IPS-NIHi7 (cell line): Measurements from ENCODE around the gene CRNKL1.
A peak's percentile ranks its signal among the peaks of the same experiment; 100 is the strongest.

ENCODE experiments used
- DNase-seq: peaks from one replicate; pipeline ENCODE4 v3.0.0; 2012; ENCODE audit warnings: mixed read lengths; ENCODE audit errors: extremely low spot score

Gene CRNKL1

DNA sequence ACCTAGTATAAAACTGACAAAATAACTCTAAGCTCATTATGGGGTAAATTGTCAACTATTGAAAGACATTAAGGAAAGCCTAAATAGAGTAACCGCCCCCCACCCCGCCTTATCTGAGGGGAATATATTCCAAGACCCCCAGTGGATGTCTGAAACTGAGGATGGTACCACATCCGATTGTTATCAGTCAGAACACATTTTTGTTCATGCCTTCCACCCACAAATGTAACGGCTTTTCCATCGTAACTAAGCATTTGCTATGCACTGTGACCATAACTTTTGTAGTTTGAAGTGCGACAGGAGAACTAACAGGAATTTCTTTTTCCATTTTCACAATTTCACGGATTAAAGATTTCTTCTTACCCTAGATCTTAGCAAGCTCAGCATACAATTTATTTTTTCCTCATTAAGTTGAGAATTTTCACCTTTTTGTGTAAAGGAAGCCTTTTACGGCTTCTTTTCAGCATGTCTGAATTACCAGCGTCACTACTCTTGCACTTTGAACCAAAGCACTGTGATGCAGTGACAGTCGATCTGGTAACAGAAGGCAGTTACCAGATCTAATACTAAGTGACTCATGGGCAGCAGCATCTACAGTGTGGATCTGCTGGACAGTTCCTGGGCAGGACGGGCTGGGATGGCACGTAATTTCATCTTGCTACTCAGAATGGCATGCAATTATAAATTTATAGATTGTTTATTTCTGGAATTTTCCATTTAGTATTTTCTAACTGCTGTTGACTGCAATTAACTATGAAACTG is 11.9 kb upstream of the CRNKL1 start:
- DNase-seq = no peak

DNA sequence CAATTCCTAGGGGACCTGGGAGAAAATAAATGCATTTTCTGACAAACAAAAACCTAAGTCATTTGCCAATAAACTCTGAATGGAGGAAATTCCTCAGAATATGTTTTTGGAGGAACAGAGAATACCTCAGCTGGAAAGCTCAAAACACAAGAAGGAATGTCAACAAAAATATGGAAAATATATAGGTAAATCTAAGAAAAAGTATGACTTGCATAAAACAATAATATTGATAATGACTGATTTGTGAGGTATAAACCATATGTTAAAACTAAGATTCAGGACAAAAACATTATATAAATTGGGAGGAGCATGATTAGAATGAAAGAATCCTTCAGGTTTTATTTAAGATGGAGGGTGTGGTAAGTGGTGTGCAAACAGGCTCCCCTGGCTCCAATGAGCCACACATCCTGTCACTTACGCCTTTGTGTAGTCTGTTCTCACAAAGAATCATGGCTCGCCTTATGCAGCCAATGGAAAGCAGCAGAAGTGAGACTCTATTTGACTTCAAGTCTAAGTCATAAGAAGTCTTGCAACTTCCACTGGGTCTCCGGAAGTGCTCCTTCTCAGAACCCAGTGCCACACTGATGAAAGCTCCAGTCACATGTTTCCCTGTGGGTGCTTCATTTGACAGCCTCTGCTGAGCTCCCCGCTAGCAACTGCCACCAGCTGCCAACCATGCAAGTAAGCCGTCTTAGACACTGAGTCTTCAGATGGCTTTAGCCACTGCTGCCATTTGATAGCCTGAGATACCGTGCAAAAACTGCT is 8.2 kb upstream of the CRNKL1 start:
- no peak for DNase-seq

DNA sequence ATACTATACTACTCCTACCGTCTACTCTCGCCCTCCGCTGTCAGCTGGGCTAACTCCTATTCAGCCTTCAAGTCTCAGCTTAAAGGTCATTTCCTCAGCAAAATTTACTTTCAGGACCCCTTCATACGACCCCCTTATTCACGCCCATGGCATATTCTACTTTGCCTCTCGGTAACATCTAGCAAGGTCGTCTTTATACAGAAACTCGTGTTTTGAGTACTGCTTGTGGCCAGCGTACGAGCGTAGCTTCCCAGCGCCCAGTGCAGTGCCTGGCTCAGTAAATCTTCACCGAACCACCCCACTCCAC is 546 bp downstream of the CRNKL1 start:
- DNase-seq = no peak

DNA sequence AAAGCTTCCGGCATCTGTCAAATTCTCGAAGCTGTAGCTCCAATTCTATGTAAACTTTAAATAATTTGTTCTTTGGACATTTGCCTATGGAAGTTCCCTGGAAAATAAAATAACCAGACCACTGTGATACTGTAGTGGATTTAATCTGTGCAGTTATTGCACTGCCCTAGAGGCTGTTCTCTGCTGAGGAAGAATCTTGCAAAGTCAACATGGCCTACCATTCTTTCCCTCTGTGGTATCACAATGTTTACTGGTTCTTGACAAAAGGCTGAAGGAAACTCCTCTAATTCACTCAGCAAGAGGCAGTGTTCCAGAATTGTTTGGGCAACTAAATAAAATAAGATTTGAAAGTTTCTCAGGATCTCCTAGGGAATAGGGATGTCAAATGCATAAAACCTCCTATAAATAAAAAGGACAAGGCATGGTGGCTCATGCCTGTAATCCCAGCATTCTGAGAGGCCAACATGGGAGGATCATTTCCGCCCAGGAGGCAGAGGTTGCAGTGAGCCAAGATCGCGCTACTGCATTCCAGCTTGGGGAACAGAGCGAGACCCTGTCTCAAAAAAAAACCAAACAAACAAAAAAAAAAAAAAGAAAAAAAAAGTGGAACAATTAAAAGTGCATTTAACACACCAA is 12.4 kb downstream of the CRNKL1 start:
- DNase-seq = no peak

DNA sequence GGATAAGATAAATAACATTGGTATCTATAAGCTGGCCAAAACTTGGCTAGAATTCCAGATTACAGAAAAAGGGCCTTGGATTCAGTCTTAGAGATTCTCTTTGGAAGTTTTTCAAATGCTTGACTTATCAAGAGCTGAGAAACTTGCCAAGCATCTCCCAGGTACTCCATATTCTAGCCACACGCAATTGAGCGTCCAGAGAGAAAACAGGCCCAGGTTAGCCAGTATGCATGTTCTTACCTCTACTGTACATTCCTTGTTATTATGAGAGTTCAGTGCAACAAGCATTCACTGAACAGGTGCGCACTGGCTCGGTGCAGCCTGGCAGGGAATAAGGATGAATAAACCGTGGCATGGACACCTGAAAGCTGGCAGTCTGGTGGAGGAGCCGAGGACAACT is 13.7 kb downstream of the CRNKL1 start:
- DNase-seq = no peak

DNA sequence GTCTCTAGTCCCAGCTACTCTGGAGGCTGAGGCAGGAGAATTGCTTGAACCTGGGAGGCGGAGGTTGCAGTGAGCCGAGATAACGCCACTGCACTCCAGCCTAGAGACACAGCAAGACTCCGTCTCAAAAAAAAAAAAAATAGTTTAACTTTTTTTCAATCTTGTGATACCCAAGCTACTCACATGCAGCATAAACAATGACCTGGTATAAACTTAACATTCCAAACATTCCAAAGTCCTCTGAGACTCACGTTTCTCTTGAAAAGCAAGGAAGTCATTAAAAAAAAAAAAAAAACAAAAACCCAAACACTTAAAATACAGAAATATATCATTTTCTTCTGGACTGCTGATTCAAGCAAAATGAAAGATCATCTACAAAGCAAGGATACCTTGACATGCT is 14.3 kb downstream of the CRNKL1 start:
- no peak for DNase-seq

DNA sequence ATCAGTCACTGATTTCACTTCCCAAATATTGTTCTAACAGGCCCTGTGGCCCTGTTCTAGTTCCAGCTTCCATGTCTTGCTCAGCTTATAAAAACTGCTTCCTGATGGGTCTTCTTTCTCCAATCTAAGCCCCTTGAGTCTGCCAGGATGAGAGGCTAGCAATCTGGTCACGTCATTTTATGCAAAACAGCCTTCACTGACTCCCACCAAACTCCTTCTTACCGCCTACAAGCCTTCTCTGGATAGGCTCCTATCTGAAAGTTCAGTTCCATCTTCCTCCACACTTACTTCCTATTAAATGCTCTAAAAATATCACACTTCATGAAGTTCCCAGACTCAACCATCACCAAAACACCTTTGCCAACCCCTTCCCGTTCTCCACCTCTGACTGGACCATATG is 15.5 kb downstream of the CRNKL1 start:
- DNase-seq = no peak

DNA sequence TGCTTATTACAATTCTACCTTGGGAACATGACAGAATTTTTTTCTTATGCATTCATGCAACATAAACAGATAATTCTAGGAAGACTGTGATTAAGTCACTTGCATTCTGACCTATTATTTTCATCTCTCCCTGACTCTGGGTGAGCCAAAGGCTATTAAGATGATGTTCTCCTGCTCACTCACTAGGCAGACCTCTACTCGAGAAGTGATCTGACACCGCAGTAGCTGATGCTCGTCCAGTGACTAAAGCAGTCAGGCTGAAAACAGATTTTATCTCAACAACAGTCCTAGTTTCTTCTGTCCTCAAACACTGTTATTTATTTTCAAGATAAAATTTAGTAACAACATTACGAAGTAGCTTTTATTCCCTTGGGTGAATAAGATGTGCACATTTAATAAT is 17.8 kb downstream of the CRNKL1 start:
- DNase-seq = no peak

DNA sequence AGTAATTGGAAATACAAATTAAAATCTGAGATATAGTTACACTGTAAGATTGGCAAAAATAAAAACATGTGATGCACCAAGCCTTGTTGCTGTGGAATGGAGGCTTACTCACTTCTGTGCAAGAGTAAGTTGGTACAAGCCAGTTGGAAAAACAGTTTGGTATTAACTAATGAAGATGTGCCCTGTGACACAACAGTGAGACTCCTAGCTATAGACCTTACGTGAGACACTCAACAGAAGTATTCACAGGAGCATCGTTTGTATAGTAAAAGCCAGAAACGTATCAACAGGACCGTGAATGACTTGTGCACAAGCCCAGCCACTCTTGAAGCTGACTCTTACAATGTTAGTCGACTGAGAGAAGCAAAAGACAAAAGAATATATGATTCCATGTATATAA is 20.5 kb downstream of the CRNKL1 start:
- no peak for DNase-seq

DNA sequence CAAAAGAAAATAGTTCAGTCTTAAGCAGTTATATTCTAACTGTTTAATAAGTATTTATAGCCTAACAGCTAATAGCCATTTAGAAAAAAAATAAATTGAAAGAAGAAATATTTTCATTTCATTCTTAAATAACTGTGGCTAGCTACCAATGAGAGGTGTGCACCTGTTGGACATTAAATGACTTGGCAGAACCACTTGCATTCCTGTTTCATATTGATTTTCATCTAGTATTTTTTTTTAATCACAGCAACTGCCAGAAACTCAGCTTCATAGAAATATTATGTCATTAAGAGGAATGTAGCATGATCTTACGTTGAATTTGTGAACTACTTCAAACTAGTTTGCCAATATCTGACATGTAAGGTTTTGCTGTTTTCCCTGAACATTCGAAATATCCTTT is 25.0 kb downstream of the CRNKL1 start:
- no peak for DNase-seq

DNA sequence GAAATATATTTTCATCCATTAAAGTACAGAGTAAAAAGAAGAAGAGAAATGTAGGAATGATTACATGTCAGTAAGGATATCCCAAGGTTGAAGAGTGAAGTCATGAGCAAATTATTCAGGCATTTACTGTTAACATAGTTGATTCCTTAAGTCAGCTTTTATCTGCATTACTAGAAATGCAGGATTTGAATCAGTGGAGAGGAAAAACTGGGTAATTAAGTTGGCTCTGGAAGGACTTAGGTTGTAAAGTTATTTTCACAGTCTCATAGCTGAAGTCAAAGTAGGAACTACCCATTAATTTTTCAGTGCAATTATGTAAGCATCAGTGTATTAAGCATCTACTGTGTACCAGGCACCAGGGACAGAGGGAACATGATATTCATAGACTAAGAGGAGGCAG is 27.3 kb downstream of the CRNKL1 start:
- no peak for DNase-seq

DNA sequence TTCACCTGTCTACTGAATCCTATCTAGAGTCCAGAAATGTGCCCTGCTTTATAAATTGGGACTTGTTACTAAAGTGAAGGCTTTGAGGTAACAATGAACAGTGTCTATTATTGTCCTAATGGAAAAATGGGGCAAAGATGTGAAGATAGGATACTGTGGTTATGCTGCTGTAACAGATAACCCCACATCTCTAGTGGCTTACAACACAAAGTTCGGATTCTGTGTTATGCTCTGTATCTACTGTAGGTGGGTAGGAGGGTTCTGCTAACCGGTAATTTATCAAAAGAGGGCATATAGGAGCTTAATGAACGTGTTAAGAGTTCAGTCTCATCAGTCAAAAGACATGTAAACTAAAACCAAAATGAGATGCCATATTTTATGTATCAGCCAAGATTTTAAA is 28.9 kb downstream of the CRNKL1 start:
- no peak for DNase-seq

DNA sequence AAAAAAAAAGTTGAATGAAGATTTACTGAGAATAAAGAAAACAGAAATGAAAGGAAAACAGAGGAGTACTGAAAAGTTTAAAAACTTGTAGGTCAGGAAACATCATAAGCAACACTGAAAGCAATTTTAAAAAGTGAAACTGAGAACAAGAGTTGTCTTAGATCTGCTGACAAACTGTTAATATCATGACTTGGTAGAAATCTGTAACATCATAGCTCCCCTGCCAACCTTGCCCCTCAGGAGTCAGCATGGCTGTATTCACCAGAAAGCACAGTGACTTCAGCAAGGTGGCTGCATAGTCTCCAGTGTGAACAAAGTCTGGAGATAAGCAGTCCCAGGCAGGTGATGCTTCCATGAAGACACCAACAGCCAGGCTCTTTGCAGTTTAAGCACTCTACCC is 29.8 kb downstream of the CRNKL1 start:
- DNase-seq = no peak

DNA sequence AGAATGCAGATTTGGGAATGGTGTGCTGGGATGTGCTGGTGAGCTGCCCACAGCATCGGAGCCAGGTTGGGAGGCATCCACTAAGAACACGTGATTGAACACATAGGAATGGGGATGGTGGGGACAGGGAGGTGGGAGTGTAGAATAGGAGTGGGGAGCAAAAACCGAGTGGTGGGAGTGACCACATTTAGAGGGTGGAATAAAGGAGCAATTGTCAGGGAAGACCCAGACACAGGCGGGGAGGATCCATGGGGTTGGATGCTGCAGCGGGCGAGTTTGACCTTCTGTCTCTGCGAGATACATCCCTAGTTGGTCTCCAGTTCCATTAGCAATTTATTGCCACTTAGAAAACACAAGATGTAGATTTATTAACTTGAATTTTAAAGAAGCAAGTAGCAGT is 30.4 kb downstream of the CRNKL1 start:
- DNase-seq = no peak

DNA sequence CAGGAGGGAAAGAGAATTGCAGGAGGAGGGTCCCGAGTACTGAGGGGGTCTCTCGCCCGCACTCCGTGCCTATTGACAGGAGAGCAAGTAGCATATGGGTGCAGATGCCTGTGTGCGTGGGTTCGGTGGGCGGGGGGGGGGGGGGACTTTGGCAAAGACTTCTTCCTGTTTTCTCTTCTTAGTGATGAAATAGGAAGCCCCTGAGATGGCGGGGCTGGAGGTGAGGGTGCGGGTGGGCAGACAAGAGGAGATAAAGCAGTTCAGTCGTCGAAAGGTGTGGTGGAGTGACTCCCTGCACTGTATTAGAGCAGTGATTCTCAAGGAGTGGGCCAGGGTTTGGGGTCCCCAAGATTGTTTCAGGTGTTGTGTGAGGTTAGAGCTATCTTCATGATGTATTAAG is 31.4 kb downstream of the CRNKL1 start:
- no peak for DNase-seq

DNA sequence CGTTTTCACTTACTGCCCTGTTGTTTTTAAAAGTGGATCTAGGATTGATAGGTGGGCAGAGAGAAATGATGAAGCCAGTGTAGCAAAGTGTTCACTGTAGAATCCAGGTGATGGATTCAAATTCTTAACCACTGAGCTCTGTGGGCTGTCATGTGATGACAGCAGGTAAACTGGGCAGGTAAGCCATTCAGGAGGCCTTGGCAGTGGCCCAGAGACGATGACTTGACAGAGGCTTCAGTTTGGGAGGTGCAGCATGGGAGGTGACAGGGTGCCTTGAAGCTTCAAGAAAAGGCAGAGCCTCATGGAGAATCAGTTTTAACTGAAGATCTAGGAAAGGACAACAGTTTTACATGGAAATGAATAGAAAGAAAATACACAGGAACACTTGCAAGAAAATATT is 33.1 kb downstream of the CRNKL1 start:
- DNase-seq = no peak

DNA sequence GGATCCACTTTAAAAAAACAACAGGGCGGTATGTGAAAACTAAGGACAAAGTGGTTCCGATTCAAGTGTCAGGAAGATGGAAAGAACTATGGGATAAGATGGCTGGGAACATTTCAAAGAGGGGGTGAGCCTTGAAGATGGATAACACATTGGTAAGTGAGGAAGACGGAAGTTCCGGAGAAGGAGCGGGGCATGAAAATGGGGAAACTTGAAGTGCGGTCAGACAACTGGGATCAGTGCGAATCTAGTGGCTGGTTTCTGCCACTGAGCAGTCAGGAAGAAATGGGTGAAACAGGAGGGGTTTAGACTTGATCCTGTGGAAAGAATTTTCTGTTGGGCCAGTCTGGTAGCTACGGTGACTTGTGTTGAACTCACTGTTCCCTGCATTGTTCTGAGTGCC is 33.9 kb downstream of the CRNKL1 start:
- DNase-seq = no peak

DNA sequence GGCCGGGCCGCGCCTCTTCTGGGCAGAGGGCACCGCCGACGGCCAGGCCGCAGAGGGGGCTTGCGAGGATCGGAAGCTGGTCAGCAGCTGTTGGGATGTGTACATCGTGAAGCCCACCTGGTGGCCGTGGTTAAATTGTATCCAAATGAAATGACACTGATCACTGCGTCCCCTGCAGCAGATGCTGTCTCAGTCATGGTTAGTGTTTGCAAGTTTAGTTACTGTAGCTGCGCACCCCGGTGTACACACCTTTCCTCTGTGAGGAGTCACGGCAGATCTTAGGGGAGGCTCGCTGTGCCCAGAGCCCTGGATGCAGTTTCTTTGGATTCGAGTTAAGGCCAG is 34.5 kb downstream of the CRNKL1 start:
- DNase-seq = peak; percentile 22

DNA sequence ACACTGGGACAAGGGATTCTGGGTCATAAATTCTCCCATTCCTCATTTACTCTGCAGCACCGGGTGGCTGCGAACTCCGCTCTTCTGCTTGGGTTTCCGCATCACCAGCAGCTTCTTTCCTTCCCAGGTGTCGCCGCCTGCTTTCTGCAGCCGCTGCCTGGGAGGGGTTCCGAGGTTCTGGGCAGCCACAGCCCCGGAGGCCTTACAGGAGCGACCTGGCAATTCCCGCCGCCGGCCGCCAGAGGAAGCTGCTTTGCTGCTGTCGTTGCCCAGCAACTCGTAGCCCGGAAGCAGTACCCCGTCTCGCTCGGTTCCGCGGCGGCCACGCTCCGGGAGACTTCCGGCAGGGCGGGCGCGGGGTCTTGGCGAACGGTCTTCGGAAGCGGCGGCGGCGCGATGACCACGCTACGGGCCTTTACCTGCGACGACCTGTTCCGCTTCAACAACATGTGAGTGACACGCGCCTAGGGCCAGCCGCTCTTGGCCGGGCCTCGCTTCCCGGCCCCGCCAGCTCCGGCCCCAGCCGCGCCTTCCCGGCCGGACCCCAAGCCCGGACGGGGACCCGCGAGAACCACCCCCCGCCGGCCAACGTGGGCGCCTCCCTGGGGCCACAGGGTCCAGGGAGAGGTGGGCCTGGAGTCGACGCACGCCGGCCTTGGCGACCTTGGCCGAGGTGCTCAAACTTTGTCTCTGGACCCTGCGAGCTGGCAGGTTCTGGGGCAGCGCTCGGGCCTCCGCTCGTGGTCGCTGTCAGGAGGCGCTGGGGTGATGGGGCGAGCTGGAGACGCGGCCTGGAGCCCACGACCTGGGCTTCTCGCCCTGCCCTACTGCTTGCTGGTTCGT is 35.0 kb downstream of the CRNKL1 start, which contains the start of gene NAA20:
TSS of gene NAA20 (plus strand) at position 362 of the 843 bp plus-strand sequence. CDS start at position 397, 35 bp downstream.
- peak; percentile 98 for DNase-seq

DNA sequence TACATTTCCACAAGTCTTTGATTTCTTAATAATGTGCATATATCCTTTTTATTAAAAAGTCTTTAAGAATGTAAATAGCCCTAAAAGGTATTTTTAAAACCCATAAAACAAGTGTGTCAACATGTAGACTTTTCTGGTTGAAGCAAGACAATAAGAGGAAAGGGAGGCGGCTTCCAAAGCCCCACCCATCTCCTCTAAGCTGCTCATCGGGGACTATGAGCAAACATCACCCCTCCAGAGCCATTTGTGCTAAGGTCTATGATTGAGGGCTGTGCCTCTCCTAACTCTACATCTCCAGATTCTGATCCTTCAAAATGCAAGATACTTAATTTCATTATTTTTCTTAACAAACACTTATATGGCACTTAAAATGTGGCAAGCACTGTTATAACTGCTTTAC is 37.6 kb downstream of the CRNKL1 start:
- DNase-seq = no peak

DNA sequence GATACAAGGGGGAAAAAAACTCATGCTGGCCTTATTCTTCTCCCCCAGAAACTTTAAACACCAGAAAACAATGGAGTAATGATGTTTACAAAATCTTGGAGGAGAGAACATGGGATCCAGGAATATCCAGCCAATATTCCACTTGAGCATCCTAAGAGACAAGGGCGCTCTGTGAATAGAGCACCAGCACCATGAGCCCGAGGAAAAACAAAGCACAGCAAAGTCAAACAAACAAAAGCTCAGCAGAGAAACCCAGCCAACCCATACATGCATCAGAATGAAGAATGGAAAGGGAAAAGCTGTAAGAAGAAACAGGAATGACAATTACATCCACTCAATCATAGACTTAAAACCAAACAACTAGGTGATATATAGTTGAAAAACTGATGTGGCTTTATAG is 39.7 kb downstream of the CRNKL1 start:
- no peak for DNase-seq
